Measurements from ENCODE around the gene PTPRD. TPM values are rescaled to one million over a fixed set of nuclear protein-coding genes. Genes with fewer than 3 reads are reported as not detected.

PTPRD gene
- total and polyA plus RNA-seq, 10 donors = 0.08 to 11.7 (median 2.9) TPM

DNA sequence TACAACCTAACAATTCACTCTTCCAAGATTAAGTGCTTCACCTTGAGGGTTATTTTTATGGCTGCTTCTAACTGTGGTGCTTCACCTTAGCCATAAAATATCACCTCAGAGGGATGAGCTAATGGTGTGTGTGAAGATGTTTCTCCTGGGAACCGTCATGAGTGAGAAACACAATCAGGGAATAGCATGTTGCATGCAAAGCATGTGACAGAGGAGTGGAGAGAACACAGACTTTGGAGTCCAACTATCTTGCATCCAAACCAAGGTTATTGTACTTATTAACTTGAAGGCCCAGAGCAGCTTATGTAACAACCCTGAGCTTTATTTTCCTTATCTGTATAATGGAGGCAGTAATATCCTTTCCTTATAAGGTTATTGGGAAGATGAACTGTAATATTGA, 1724.2 kb downstream of the PTPRD start:
- H3K9me3 ChIP-seq = no peaks in the 10 kb centered on the region
- 80 to 90% (median 83%) methylated on average over 1 of the region's 1 CpG for WGBS, 5 donors
- H3K4me3 ChIP-seq = no peak overlapping the region
- no peaks in the 10 kb centered on the region for H3K27me3 ChIP-seq (replicated peaks in 1 of 7)
- intact Hi-C loops (cut with DNase I; ENCODE audit: low total_unique reads) = no loop called here
- no peak overlapping the region for H3K27ac ChIP-seq
- no peak for TF ChIP-seq POLR2AphosphoS5 (IDR thresholded peaks at IDR 0.05)
- TF ChIP-seq, protein P1, sequence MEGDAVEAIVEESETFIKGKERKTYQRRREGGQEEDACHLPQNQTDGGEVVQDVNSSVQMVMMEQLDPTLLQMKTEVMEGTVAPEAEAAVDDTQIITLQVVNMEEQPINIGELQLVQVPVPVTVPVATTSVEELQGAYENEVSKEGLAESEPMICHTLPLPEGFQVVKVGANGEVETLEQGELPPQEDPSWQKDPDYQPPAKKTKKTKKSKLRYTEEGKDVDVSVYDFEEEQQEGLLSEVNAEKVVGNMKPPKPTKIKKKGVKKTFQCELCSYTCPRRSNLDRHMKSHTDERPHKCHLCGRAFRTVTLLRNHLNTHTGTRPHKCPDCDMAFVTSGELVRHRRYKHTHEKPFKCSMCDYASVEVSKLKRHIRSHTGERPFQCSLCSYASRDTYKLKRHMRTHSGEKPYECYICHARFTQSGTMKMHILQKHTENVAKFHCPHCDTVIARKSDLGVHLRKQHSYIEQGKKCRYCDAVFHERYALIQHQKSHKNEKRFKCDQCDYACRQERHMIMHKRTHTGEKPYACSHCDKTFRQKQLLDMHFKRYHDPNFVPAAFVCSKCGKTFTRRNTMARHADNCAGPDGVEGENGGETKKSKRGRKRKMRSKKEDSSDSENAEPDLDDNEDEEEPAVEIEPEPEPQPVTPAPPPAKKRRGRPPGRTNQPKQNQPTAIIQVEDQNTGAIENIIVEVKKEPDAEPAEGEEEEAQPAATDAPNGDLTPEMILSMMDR (IDR thresholded peaks at IDR 0.05 in 8 of 11, conservative IDR thresholded peaks at IDR 0.05 in 3 of 11) = no peak
- no peak for TF ChIP-seq POLR2A (IDR thresholded peaks at IDR 0.05)
- no peaks in the 10 kb centered on the region for H3K4me1 ChIP-seq
- no peaks in the 10 kb centered on the region for H3K36me3 ChIP-seq
- no peak for DNase-seq

DNA sequence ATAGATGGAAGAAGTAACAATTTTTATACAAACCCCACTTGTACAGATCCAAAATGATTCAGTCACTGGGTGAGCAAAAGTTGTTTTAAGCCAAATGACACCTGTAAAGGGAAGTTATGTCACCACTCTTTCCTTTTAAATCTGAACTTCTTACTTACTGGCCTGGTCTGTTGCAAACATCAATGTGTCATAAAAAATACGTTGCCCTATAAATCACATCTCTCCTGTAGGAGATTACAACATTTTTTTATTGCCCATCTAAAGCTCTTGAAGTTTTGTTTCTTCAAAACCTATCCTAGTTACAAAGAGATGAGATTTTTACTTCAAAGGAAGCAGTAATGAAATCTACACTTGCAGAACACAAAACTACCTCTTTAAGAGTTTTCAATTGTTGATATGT, 1725.4 kb downstream of the PTPRD start:
- WGBS, 5 donors = 24 to 46% (median 29%) methylated on average over 1 of the region's 1 CpG
- Histone ChIP-seq H3K9me3 (no peaks in the 10 kb centered on the region), H3K4me1 (no peaks in the 10 kb centered on the region), H3K27me3 (replicated peaks in 1 of 7) (no peaks in the 10 kb centered on the region), H3K36me3 (no peaks in the 10 kb centered on the region), H3K4me3 (no peak overlapping the region), H3K27ac (no peak overlapping the region)
- intact Hi-C loops (cut with DNase I; ENCODE audit: low total_unique reads) = no loop called here
- TF ChIP-seq POLR2A (IDR thresholded peaks at IDR 0.05) (no peak), POLR2AphosphoS5 (IDR thresholded peaks at IDR 0.05) (no peak)
- TF ChIP-seq, protein P1 (IDR thresholded peaks at IDR 0.05 in 8 of 11, conservative IDR thresholded peaks at IDR 0.05 in 3 of 11) = no peak
- DNase-seq = no peak

DNA sequence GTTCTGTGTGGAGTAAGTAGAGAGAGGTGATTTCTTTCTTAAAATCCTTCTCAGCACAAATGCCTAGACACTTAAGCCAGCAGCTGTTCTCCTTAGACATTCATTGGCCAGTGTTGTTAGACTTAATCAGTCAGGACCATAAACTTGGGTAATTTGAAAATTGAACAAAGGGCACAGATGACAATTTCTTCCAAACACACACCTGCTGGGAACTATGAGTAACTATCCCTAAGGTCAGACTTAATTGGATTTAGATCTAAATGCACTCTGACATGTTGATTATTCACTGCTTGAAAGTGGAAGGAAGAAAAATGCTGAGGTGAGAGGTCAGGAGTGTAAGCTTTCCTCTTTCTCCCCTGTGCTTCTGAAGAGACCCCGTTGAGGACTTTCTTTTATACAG, 1729.5 kb downstream of the PTPRD start:
- Histone ChIP-seq H3K9me3 (no peaks in the 10 kb centered on the region), H3K4me1 (no peaks in the 10 kb centered on the region), H3K4me3 (no peak overlapping the region), H3K27ac (no peak overlapping the region), H3K36me3 (no peaks in the 10 kb centered on the region), H3K27me3 (replicated peaks in 1 of 7) (no peaks in the 10 kb centered on the region)
- TF ChIP-seq POLR2AphosphoS5 (IDR thresholded peaks at IDR 0.05) (no peak), POLR2A (IDR thresholded peaks at IDR 0.05) (no peak)
- TF ChIP-seq, protein P1 (IDR thresholded peaks at IDR 0.05 in 8 of 11, conservative IDR thresholded peaks at IDR 0.05 in 3 of 11) = no peak
- no peak for DNase-seq
- 53 to 85% (median 71%) methylated on average over 1 of the region's 1 CpG for WGBS, 5 donors
- intact Hi-C loops (cut with DNase I; ENCODE audit: low total_unique reads) = no loop called here

DNA sequence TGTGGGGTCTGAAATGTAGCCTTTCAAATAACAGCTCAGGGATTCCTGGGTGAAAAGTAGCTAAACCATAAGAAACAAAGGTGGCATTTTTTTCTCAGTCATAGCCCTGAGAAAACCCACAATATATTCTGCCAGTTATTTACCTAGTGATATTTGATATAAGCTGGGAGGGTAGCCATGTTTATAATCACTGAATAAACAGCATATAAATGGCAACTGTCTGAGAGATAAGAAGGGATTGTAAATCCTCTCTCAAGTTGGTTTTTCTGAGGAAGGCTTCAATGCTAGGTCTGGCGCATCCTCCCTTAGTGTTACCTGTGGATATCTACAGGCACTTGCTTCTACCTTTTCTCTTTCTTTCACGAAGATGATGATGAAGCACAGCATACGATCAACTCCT, 1732.7 kb downstream of the PTPRD start:
- 57 to 98% (median 77%) methylated on average over 3 of the region's 3 CpGs for WGBS, 5 donors
- no peak for TF ChIP-seq POLR2A (IDR thresholded peaks at IDR 0.05)
- TF ChIP-seq POLR2AphosphoS5 (IDR thresholded peaks at IDR 0.05) = no peak
- TF ChIP-seq, protein P1 (IDR thresholded peaks at IDR 0.05 in 8 of 11, conservative IDR thresholded peaks at IDR 0.05 in 3 of 11) = no peak

More for the DNA sequence above, 1732.7 kb downstream of the PTPRD start:
- Histone ChIP-seq H3K27ac (no peak overlapping the region), H3K9me3 (no peaks in the 10 kb centered on the region), H3K4me1 (no peaks in the 10 kb centered on the region), H3K27me3 (replicated peaks in 1 of 7) (no peaks in the 10 kb centered on the region), H3K36me3 (no peaks in the 10 kb centered on the region), H3K4me3 (no peak overlapping the region)
- intact Hi-C loops (cut with DNase I; ENCODE audit: low total_unique reads) = no loop called here
- DNase-seq = no peak
